GM12891 (cell line): ENCODE measurements around the gene PILRA.
"Not testable (repeated sequence)": the region's sequence is repeated elsewhere in the genome, so short reads cannot be mapped to it uniquely, and the experiment has no call there.

Source experiments
- DNase-seq: peaks from one replicate; pipeline ENCODE4 v3.0.0; 2011; ENCODE audit warnings: low spot score; ENCODE audit not compliant: insufficient read length
- FAIRE-seq: peaks from 2 replicates; lab custom pipeline; 2011; peaks lifted over from hg19 to GRCh38; lab: Jason Lieb, UNC
- PAX5 ChIP-seq: IDR thresholded peaks from 2 replicates; pipeline ENCODE4 v1.6.1; 2011; ENCODE audit warnings: low read length, moderate library complexity, mild to moderate bottlenecking; ENCODE audit not compliant: insufficient read depth, severe bottlenecking
- POLR2A ChIP-seq: IDR thresholded peaks from 2 replicates; pipeline ENCODE4 v1.6.1; 2011; ENCODE audit warnings: low read depth, low read length, control low read depth
- POLR2AphosphoS5 ChIP-seq: IDR thresholded peaks from 2 replicates; pipeline ENCODE4 v1.6.1; 2011; ENCODE audit warnings: low read depth, low read length, control low read depth
- POU2F2 ChIP-seq: IDR thresholded peaks from 2 replicates; pipeline ENCODE4 v1.6.1; 2011; ENCODE audit warnings: low read depth, mild to moderate bottlenecking, control low read depth, low read length, moderate library complexity
- SPI1 ChIP-seq: IDR thresholded peaks from 2 replicates; pipeline ENCODE4 v1.6.1; 2011; ENCODE audit warnings: low read depth, low read length, control low read depth
- TAF1 ChIP-seq: IDR thresholded peaks from 2 replicates; pipeline ENCODE4 v1.6.1; 2011; ENCODE audit warnings: low read depth, low read length, control low read depth

The PILRA gene

GRCh38 chr7:100441641-100442535 lies 68.6 kb downstream of the PILRA start:
- FAIRE-seq (no peak), DNase-seq (no peak)
- TF ChIP-seq POU2F2 (no peak), TAF1 (no peak), POLR2A (no peak), SPI1 (no peak), POLR2AphosphoS5 (no peak), PAX5 (no peak)

GRCh38 chr7:100443096-100443840 lies 70.0 kb downstream of the PILRA start:
- DNase-seq (no peak), FAIRE-seq (no peak)
- no peak for TF ChIP-seq POU2F2
- TF ChIP-seq POLR2AphosphoS5 = no peak
- no peak for TF ChIP-seq TAF1
- no peak for TF ChIP-seq PAX5
- TF ChIP-seq POLR2A = no peak
- TF ChIP-seq SPI1 = no peak

GRCh38 chr7:100444311-100445278 lies 71.3 kb downstream of the PILRA start:
- DNase-seq = no peak
- no peak for FAIRE-seq
- TF ChIP-seq POU2F2 (no peak), SPI1 (no peak), POLR2AphosphoS5 (no peak), TAF1 (no peak), PAX5 (no peak), POLR2A (no peak)

- DNase-seq = no peak
- no peak for FAIRE-seq
- TF ChIP-seq POLR2A = no peak
- no peak for TF ChIP-seq SPI1
- TF ChIP-seq POU2F2 = no peak
- TF ChIP-seq POLR2AphosphoS5 = no peak
- TF ChIP-seq TAF1 = no peak
- TF ChIP-seq PAX5 = no peak
Observed at GRCh38 chr7:100446040-100446439, 72.8 kb downstream of the PILRA start.

- not testable (repeated sequence) for DNase-seq
Observed at GRCh38 chr7:100447363-100447762, 74.1 kb downstream of the PILRA start.

GRCh38 chr7:100449190-100449795 lies 76.0 kb downstream of the PILRA start:
- FAIRE-seq = no peak
- TF ChIP-seq POLR2AphosphoS5 (no peak), POU2F2 (no peak), SPI1 (no peak), POLR2A (no peak)
- no peak for DNase-seq

More at GRCh38 chr7:100447363-100447762, 74.1 kb downstream of the PILRA start:
- not testable (repeated sequence) for FAIRE-seq
